Heart left ventricle (tissue), 16 donors: ENCODE measurements around the gene CD7. TPM values are rescaled to one million over a fixed set of nuclear protein-coding genes. Genes with fewer than 3 reads are reported as not detected.

ENCODE experiments used
- ATAC-seq, 4 donors: fragments of 200-7000 bp; cut with Tn5 transposase; one replicate each; pipeline ENCODE4 v1.9.1; 2020 to 2022; ENCODE audit warnings: moderate library complexity in 4 of 4, mild to moderate bottlenecking in 3 of 4, moderate number of reproducible peaks in 1 of 4
- DNase-seq, 5 donors: peaks; one replicate each; pipeline ENCODE4 v3.0.0-alpha.2; 2020
- H3K27ac ChIP-seq, 12 donors: fragments of 200-600 bp; sonication (generic) in 4 of 12; one replicate each; pipeline versions ENCODE4 v1.5.0 to v1.8.0; 2016 to 2022; ENCODE audit warnings: mild to moderate bottlenecking in 2 of 12
- H3K27me3 ChIP-seq, 9 donors: fragments of 200-600 bp; sonication (generic) in 2 of 9; one replicate each; pipeline versions ENCODE4 v1.5.1 to v1.8.0; 2016 to 2022; ENCODE audit warnings: mild to moderate bottlenecking in 3 of 9
- H3K36me3 ChIP-seq, 9 donors: fragments of 200-600 bp; sonication (generic) in 2 of 9; one replicate each; pipeline versions ENCODE4 v1.5.0 to v1.8.0; 2018 to 2022; ENCODE audit warnings: mild to moderate bottlenecking in 2 of 9
- H3K4me1 ChIP-seq, 12 donors: fragments of 200-600 bp; sonication (generic) in 4 of 12; one replicate each; pipeline versions ENCODE4 v1.5.0 to v1.8.0; 2016 to 2022; ENCODE audit warnings: mild to moderate bottlenecking in 3 of 12
- H3K4me3 ChIP-seq, 12 donors: fragments of 200-600 bp; sonication (generic) in 4 of 12; one replicate each; pipeline versions ENCODE4 v1.5.0 to v1.8.0; 2017 to 2022; ENCODE audit warnings: mild to moderate bottlenecking in 9 of 12, moderate library complexity in 4 of 12
- H3K9me3 ChIP-seq, 12 donors: fragments of 200-600 bp; sonication (generic) in 4 of 12; one replicate each; pipeline versions ENCODE4 v1.5.0 to v1.8.0; 2016 to 2022; ENCODE audit warnings: mild to moderate bottlenecking in 1 of 12
- POLR2A ChIP-seq, 2 donors: fragments of 450-650 bp; IDR thresholded peaks; one replicate each; pipeline ENCODE4 v1.6.1; 2017; ENCODE audit warnings: antibody characterized with exemption in 2 of 2, mild to moderate bottlenecking in 2 of 2, moderate library complexity in 2 of 2
- WGBS, 4 donors: extraction: QIAGEN DNeasy Blood & Tissue Kit in 2 of 4; methylation state at CpG; one replicate each; pipeline versions ENCODE4 v1.1.5 to v1.1.7; 2013 to 2018; 5-methylcytosine and 5-hydroxymethylcytosine counted together
- intact Hi-C, 10 donors: fragments of 100-400 bp; cut with DNase I; formaldehyde crosslinking; loops; one replicate each; pipeline versions ENCODE4 v1.11.1 to v1.14.2; 2022
- polyA plus RNA-seq, 2 donors: library from polyadenylated mRNA; stranded (reverse); fragments of 200-250 nt; gene quantifications; one replicate each; pipeline ENCODE4 v1.2.3, GENCODE V29; 2013
- total RNA-seq, 9 donors: library from RNA; depleted of rRNA in 2 of 9; stranded (reverse); fragments of >200 nt in 2 of 9; fragmentation: NEBNext Ultra II Directional in 3 of 9; extraction: Animal tissue kit (Norgen Biotek cat#: 25700) in 3 of 9; gene quantifications; one replicate each; pipeline versions ENCODE4 v1.1.0 to v1.2.4, GENCODE V29; 2016 to 2023
- TF ChIP-seq, protein P1 (sequence below), 12 donors: fragments of 200-600 bp; sonication (generic) in 4 of 12; IDR thresholded peaks; one replicate each; pipeline versions ENCODE4 v1.5.0 to v1.8.0; 2018 to 2022; ENCODE audit warnings: antibody characterized with exemption in 12 of 12, mild to moderate bottlenecking in 5 of 12
- donor health status: ischemic (EF 13 %, LVEDD 7.1; RV severe dilation, severe dysfunction).
- donor health status: healthy with polysubstance abuse.
- donor health status: DM: no; HTN: yes; CAD: no.
- donor health status: DM: no; HTN: no; CAD: no.
- donor health status: ischemic (EF 25% LVEDD 6.9; RV normal size, moderate dysfunction).
- donor health status: ischemic (EF 25% LVEDD 5.7; RV mildly dilated, moderate dysfunction).
- donor health status: healthy.
- donor health status: DM: yes; HTN: yes; CAD: no.
- donor health status: ischemic (EF 35%, LVEDD 5.7; RV mildly dilated, moderate dysfunction).
- donor health status: nonischemic (EF 11% LVEDD 7.7; RV severe dilation, severe dysfunction).
- donor health status: DM: yes; HTN: yes; CAD: no.
- donor health status: PGD.
- donor health status: ischemic (EF 29% LVEDD 5.4; RV normal size, mild dysfunction).
- donor health status: nonischemic (EF 23%, LVEDD 6.1; RV moderate dilation, normal function).

The CD7 gene
- total and polyA plus RNA-seq, 11 donors: 0.21 to 8.6 (median 0.42) TPM; not detected in 2

DNA sequence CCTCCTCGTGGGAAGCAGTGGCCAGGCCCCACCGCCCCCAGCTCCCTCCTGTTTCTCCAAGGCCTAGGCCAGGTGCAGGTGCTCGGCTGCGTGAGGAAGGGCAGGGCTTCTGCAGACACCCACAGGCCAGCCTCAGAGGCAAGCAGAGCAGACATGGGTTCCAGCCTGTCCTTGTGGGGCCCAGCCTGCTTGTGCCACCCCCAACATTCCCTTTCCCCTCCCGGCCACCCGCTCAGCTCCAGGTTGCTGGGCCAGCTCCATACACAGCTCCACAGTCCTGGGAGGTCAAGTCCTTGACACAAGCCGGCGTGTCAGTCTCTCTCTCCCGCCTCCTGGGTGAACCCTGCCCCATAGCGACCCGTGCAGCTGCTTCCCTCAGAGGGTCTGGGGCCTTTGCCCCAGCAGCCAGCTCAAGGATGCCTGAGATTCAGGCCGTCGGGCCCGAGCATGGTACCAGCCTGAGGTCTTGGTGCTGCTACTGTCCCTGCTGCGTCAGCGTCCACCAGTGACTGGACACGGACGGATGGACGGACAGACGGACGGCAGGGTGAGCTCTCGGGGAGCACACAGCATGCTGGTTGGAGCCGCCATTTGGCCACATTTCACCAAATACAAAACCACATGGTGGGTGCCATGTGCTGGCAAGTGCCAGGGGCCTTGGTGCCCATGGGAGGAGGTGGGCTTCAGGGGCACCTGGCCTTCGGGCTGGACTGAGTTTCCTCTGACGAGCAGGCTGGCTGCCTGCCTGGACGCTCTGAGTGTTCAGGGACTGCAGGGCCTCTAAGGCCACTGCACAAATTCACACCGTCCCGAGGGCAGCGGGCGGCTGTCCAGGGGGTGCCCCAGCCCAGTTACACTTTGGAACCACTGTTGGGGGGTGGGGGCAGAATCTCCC is 8.1 kb upstream of the CD7 start:
- DNase-seq (no peak), ATAC-seq (no peak)
- H3K4me1 ChIP-seq: peaks cover 0 to 20% (median 10%) of the 10 kb centered on the region in 12 donors
- TF ChIP-seq, protein P1, sequence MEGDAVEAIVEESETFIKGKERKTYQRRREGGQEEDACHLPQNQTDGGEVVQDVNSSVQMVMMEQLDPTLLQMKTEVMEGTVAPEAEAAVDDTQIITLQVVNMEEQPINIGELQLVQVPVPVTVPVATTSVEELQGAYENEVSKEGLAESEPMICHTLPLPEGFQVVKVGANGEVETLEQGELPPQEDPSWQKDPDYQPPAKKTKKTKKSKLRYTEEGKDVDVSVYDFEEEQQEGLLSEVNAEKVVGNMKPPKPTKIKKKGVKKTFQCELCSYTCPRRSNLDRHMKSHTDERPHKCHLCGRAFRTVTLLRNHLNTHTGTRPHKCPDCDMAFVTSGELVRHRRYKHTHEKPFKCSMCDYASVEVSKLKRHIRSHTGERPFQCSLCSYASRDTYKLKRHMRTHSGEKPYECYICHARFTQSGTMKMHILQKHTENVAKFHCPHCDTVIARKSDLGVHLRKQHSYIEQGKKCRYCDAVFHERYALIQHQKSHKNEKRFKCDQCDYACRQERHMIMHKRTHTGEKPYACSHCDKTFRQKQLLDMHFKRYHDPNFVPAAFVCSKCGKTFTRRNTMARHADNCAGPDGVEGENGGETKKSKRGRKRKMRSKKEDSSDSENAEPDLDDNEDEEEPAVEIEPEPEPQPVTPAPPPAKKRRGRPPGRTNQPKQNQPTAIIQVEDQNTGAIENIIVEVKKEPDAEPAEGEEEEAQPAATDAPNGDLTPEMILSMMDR (IDR thresholded peaks at IDR 0.05): no peak
- TF ChIP-seq POLR2A (IDR thresholded peaks at IDR 0.05): no peak
- no peaks in the 10 kb centered on the region for H3K9me3 ChIP-seq
- H3K36me3 ChIP-seq: peaks cover 0 to 28% (median 0%) of the 10 kb centered on the region in 9 donors
- peaks cover 0 to 37% (median 0%) of the 10 kb centered on the region in 9 donors for H3K27me3 ChIP-seq
- no peak overlapping the region for H3K27ac ChIP-seq
- WGBS, 4 donors: 90 to 96% (median 92%) methylated on average over 20 to 30 of the region's 30 CpGs
- H3K4me3 ChIP-seq: no peak overlapping the region
- intact Hi-C loops: loop anchor here in 3 of 10 donors (10.0 kb wide), 3 partner anchors 91 to 291 kb away; partner anchors contain the start of genes DCXR (in 1 of the 3) and RAC3 (in 1 of the 3)

DNA sequence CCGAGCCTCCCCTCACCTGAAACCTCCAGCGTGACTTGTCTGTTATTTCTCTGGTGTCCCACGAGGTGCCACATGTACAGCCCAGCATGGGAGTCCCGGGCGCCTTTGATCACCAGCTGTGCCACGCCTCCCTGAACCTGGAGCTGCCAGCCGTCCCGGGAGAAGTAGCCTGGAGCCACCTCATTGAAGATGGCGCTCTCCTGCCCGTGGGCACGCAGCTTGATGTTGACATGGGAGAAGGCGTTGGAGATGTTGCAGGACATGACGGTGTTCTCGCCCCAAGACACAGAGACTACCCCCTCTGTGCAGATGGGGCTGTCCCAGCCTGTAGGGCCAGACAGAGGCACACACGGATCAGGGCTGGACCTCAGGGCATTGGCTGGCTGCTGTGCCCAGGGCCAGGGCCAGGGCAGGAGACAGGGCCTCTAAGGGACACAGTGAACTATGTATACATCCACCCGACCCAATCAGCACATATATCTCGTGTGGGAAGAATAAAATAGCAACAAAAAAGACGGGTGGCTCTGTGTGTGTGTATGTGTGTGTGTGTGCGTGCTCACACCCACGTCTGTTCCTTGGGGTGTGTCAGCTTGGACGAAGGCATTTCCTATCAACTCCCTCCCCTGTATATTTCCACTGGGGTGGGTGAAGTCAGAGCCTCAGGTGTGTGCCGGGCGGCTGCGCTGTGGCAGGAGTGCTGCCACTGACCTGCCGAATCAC is 7.3 kb upstream of the CD7 start:
- intact Hi-C loops: loop anchor here in 8 of 10 donors (5.0 to 10.0 kb wide), 8 partner anchors 82 to 297 kb away; partner anchors contain the start of genes RAC3 (in 3 of the 8) and DCXR (in 1 of the 8)
- no peak overlapping the region for H3K27ac ChIP-seq
- peaks cover 0 to 12% (median 4%) of the 10 kb centered on the region in 12 donors for H3K4me1 ChIP-seq
- no peak overlapping the region for H3K4me3 ChIP-seq
- ATAC-seq (peak in 1 of 4 donors; percentile 23), DNase-seq (no peak)
- peaks cover 0 to 28% (median 0%) of the 10 kb centered on the region in 9 donors for H3K36me3 ChIP-seq
- WGBS, 4 donors: 73 to 76% (median 74%) methylated on average over 21 to 25 of the region's 25 CpGs
- H3K9me3 ChIP-seq: no peaks in the 10 kb centered on the region
- H3K27me3 ChIP-seq: peaks cover 0 to 30% (median 0%) of the 10 kb centered on the region in 9 donors
- TF ChIP-seq, protein P1 (IDR thresholded peaks at IDR 0.05): no peak

DNA sequence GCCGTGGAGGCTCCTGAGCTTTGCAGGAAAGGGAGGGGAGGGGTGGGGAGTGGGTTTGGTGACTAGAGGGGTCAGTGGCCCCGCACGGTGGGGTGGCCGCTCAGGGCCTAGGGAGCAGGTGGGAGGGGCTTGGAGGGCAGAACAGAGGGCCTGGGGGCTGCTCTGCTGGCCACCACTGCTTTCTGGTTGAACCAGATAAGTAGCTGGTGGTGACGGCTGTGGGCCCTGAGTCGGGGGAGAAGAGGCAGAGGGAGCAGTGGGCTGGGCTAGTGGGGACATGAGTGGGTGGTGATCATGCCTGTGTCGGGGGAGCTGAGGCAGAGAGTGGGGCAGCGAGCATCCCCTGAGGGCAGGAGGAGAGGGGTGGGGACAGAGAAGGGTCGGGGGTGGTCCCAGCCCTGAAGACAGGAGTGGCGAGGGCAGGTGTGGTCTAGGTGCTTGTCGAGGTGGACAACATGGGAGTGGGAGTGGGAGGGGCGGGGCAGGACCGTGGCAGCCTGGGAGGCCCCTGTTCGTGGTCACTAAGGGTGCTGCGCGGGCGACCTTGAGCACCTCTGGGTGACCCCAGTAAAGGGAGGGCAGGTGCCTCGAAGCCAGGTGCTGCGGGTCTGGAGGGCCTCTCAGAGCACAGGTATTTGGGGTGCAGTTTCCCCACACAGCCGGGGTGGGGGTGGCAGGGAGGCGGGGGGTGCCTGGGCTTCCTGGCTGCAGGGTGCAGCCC is 6.3 kb upstream of the CD7 start:
- 63 to 72% (median 71%) methylated on average over 19 to 21 of the region's 21 CpGs for whole genome bisulfite sequencing, 4 donors
- no peaks in the 10 kb centered on the region for H3K9me3 ChIP-seq

More for the DNA sequence above, 6.3 kb upstream of the CD7 start:
- Histone ChIP-seq H3K4me1 (peaks cover 0 to 11% (median 4%) of the 10 kb centered on the region in 12 donors), H3K27me3 (peaks cover 0 to 29% (median 0%) of the 10 kb centered on the region in 9 donors), H3K4me3 (no peak overlapping the region), H3K27ac (no peak overlapping the region), H3K36me3 (peaks cover 0 to 25% (median 0%) of the 10 kb centered on the region in 9 donors)
- no peak for DNase-seq
- ATAC-seq: no peak
- TF ChIP-seq POLR2A (IDR thresholded peaks at IDR 0.05): no peak
- TF ChIP-seq, protein P1 (IDR thresholded peaks at IDR 0.05): no peak
- intact Hi-C loops: loop anchor here in 8 of 10 donors (5.0 to 10.0 kb wide), 8 partner anchors 81 to 296 kb away; partner anchors contain the start of genes RAC3 (in 3 of the 8) and DCXR (in 1 of the 8)
